ENCODE data around the gene EML1.

DNA sequence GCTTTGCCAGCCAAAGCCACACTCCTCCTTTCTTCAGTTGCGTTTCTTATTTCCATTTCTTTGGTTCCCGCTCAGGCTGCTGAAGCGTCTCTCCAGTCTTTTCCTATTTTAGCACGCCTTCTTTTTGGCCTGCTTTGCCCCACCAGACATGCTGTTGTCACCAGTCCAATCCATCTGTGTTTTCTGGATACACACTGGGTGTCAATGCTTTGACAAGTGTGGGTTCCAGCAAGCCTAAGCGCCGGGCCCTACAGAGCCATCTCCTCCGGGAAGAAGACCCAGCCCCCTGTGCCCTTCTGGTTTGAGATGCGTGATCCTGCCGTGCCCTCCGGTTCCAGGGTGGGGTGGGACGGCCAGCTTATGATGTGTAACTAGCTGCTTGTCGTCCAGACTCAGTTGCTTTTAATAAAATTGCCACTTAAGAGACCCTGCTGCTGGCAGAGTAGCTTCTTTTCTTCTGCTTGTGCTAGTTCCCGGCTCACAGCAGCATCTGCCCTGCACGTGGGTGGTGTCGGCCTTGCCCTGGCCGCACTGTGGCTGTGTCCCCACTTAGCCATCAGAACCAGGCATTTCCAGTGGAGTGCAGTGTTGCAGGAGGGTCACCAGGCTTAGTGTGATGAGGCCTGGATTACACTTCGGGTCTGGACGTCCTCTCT lies 29.7 kb downstream of the EML1 start:
- TF ChIP-seq EZH2phosphoT487 (IDR thresholded peaks at IDR 0.05; ENCODE audit: borderline replicate concordance, low read depth, low read length) = no peak
- TF ChIP-seq, protein P1, sequence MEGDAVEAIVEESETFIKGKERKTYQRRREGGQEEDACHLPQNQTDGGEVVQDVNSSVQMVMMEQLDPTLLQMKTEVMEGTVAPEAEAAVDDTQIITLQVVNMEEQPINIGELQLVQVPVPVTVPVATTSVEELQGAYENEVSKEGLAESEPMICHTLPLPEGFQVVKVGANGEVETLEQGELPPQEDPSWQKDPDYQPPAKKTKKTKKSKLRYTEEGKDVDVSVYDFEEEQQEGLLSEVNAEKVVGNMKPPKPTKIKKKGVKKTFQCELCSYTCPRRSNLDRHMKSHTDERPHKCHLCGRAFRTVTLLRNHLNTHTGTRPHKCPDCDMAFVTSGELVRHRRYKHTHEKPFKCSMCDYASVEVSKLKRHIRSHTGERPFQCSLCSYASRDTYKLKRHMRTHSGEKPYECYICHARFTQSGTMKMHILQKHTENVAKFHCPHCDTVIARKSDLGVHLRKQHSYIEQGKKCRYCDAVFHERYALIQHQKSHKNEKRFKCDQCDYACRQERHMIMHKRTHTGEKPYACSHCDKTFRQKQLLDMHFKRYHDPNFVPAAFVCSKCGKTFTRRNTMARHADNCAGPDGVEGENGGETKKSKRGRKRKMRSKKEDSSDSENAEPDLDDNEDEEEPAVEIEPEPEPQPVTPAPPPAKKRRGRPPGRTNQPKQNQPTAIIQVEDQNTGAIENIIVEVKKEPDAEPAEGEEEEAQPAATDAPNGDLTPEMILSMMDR (conservative IDR thresholded peaks at IDR 0.05; ENCODE audit: low read length) = no peak
